AG04449 (cell line): ENCODE measurements around the gene SSU72.
A peak's percentile ranks its signal among the peaks of the same experiment; 100 is the strongest.
"Not testable (repeated sequence)": the region's sequence is repeated elsewhere in the genome, so short reads cannot be mapped to it uniquely, and the experiment has no call there.

ENCODE experiments used
- CTCF ChIA-PET: fragments of 350-600 bp; formaldehyde crosslinking; extraction: SDS; loops from one replicate; lab custom pipeline; 2021; ENCODE audit warnings: antibody characterized with exemption; lab: Yijun Ruan, JAX
- POLR2A ChIA-PET: fragments of 400-600, 350-600 bp; formaldehyde crosslinking; extraction: SDS; loops from one replicate; lab custom pipeline; 2020; ENCODE audit warnings: antibody characterized with exemption, inconsistent platforms; lab: Yijun Ruan, JAX
- DNase-seq: peaks from one replicate; pipeline ENCODE4 v3.0.0-alpha.2; 2010; ENCODE audit warnings: low read depth, low spot score
- H3K4me3 ChIP-seq: 2 replicates; pipeline ENCODE4 v1.5.1; 2011; ENCODE audit warnings: low read depth, mild to moderate bottlenecking, control low read depth, low read length
- CTCF ChIP-seq: IDR thresholded peaks from one replicate; pipeline ENCODE4 v1.5.1; 2011; ENCODE audit warnings: mild to moderate bottlenecking, moderate library complexity, low read length, control low read depth, inconsistent platforms; ENCODE audit not compliant: insufficient read depth; ENCODE audit errors: missing control alignments

Gene SSU72

GRCh38 chr1:1507305-1507704 lies 67.4 kb downstream of the SSU72 start:
- H3K4me3 ChIP-seq = no peak overlapping the region
- DNase-seq = no peak
- ChIA-PET CTCF (no interaction called here), POLR2A (no interaction called here)
- no peak for TF ChIP-seq CTCF

- POLR2A ChIA-PET, H3K4me3 ChIP-seq, DNase-seq: not testable (repeated sequence)
- CTCF ChIA-PET = interaction anchor here (0.9 to 2.3 kb wide), 6 partner anchors 48 to 192 kb away, joined by 3 to 13 read pairs (median 3); partner anchors contain the start of genes AURKAIP1 and CCNL2
Measured at GRCh38 chr1:1505801-1506200, 68.9 kb downstream of the SSU72 start.

GRCh38 chr1:1505366-1505798 lies 69.3 kb downstream of the SSU72 start:
- H3K4me3 ChIP-seq, POLR2A ChIA-PET: not testable (repeated sequence)
- CTCF ChIA-PET = interaction anchor here (0.9 to 2.3 kb wide), 7 partner anchors 9 to 192 kb away, joined by 3 to 13 read pairs (median 3); partner anchors contain the start of genes AURKAIP1 and CCNL2

GRCh38 chr1:1504777-1505365 lies 69.8 kb downstream of the SSU72 start:
- peak; percentile 51 for TF ChIP-seq CTCF
- CTCF ChIA-PET = interaction anchor here (0.6 to 2.3 kb wide), 9 partner anchors 9 to 191 kb away, joined by 3 to 13 read pairs (median 3); partner anchors contain the start of genes ANKRD65, AURKAIP1 and CCNL2
- H3K4me3 ChIP-seq, DNase-seq, POLR2A ChIA-PET: not testable (repeated sequence)

More at GRCh38 chr1:1505366-1505798, 69.3 kb downstream of the SSU72 start:
- not testable (repeated sequence) for DNase-seq

- ChIA-PET POLR2A (interaction anchor here (1.5 kb wide), 1 partner anchor 16 kb away, joined by 4 read pairs; the partner anchor contains the start of gene ATAD3A), CTCF (interaction anchor here (1.4 kb wide), 1 partner anchor 9 kb away, joined by 3 read pairs; no protein-coding TSS in a partner anchor)
- H3K4me3 ChIP-seq, DNase-seq: not testable (repeated sequence)
Measured at GRCh38 chr1:1495461-1495975, 79.1 kb downstream of the SSU72 start.

- H3K4me3 ChIP-seq, POLR2A ChIA-PET, CTCF ChIA-PET, DNase-seq: not testable (repeated sequence)
Measured at GRCh38 chr1:1494311-1494710, 80.4 kb downstream of the SSU72 start.
